Body of pancreas (tissue), 4 donors: ENCODE data around the gene PXDN. TPM values are rescaled to one million over a fixed set of nuclear protein-coding genes. Genes with fewer than 3 reads are reported as not detected.

ENCODE experiments used
- ATAC-seq: fragments of 150-250 bp; one replicate; pipeline ENCODE4 v1.9.1; 2016
- DNase-seq, 4 donors: peaks; one replicate each; pipeline ENCODE4 v3.0.0-alpha.2; 2019
- H3K27ac ChIP-seq, 4 donors: fragments of 200-600 bp; sonication (generic); 1 replicate in 3 of 4; 2 replicates in 1 of 4; pipeline versions ENCODE4 v1.5.1 to v1.6.1; 2016 to 2019; ENCODE audit warnings: mild to moderate bottlenecking in 1 of 4, mixed read lengths in 1 of 4, moderate library complexity in 1 of 4
- H3K27me3 ChIP-seq, 2 donors: fragments of 200-600 bp; sonication (generic); one replicate each; pipeline ENCODE4 v1.6.0; 2016; ENCODE audit warnings: mild to moderate bottlenecking in 1 of 2
- H3K36me3 ChIP-seq, 2 donors: fragments of 200-600 bp; sonication (generic); replicated peaks in 1 of 2; 2 replicates each; pipeline ENCODE4 v1.5.1; 2016; ENCODE audit warnings: low read depth in 2 of 2; ENCODE audit not compliant: insufficient read depth in 1 of 2
- H3K4me1 ChIP-seq: fragments of 200-600 bp; sonication (generic); one replicate; pipeline ENCODE4 v1.6.0; 2016
- H3K4me3 ChIP-seq, 2 donors: fragments of 200-600 bp; sonication (generic); 1 replicate in 1 of 2; 2 replicates in 1 of 2; pipeline ENCODE4 v1.5.1; 2016 to 2019
- H3K9me3 ChIP-seq, 3 donors: fragments of 200-600 bp; sonication (generic); 1 replicate in 2 of 3; 2 replicates in 1 of 3; pipeline ENCODE4 v1.5.1; 2016
- POLR2A ChIP-seq, 3 donors: fragments of 450-650 bp; IDR thresholded peaks; one replicate each; pipeline ENCODE4 v1.6.1; 2016; ENCODE audit warnings: antibody characterized with exemption in 3 of 3, mild to moderate bottlenecking in 2 of 3
- WGBS, 2 donors: methylation state at CpG; one replicate each; pipeline ENCODE4 v1.1.5; 2017; 5-methylcytosine and 5-hydroxymethylcytosine counted together
- intact Hi-C: fragments of 100-400 bp; cut with DNase I; formaldehyde crosslinking; loops from one replicate; pipeline ENCODE4 v1.15.1; 2023
- total RNA-seq, 2 donors: library from RNA; depleted of rRNA; stranded (reverse); fragments of >200 nt; gene quantifications; one replicate each; pipeline ENCODE4 v1.1.0, GENCODE V29; 2016
- TF ChIP-seq, protein P1 (sequence below), 7 experiments: fragments of 450-650 bp in 4 of 7; fragments of 200-600 bp in 3 of 7; sonication (generic) in 3 of 7; IDR thresholded peaks; one replicate each; pipeline ENCODE4 v1.5.1; 2016 to 2019; ENCODE audit warnings: antibody characterized with exemption in 7 of 7

Gene PXDN
- total RNA-seq, 2 donors from 2014 or later: 7.0 to 41.9 TPM

DNA sequence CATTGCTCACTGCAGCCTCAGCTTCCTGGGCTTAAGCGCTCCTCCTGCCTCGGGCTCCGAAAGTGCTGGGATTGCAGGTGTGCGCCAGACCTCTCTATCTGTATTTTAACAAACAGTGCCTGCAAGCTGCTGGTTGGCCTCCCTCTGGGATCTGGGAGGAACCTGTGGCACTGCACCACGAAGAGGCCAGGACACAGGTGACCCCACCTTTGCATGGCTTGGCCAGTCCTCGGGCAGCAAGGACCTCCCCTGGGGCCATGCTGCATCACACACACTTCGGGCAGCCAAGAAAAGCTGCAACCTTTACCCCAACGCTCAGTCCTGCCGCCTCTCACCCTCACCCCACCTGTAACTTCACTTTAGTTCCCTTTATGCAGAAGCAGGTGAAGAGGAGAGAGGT, 70.0 kb downstream of the PXDN start:
- Histone ChIP-seq H3K4me1 (no peaks in the 10 kb centered on the region), H3K27ac (no peak overlapping the region), H3K27me3 (no peaks in the 10 kb centered on the region), H3K9me3 (no peaks in the 10 kb centered on the region), H3K36me3 (no peaks in the 10 kb centered on the region), H3K4me3 (no peak overlapping the region)
- intact Hi-C loops: no loop called here
- DNase-seq (no peak), ATAC-seq (no peak)
- TF ChIP-seq POLR2A (IDR thresholded peaks at IDR 0.05): no peak
- TF ChIP-seq, protein P1, sequence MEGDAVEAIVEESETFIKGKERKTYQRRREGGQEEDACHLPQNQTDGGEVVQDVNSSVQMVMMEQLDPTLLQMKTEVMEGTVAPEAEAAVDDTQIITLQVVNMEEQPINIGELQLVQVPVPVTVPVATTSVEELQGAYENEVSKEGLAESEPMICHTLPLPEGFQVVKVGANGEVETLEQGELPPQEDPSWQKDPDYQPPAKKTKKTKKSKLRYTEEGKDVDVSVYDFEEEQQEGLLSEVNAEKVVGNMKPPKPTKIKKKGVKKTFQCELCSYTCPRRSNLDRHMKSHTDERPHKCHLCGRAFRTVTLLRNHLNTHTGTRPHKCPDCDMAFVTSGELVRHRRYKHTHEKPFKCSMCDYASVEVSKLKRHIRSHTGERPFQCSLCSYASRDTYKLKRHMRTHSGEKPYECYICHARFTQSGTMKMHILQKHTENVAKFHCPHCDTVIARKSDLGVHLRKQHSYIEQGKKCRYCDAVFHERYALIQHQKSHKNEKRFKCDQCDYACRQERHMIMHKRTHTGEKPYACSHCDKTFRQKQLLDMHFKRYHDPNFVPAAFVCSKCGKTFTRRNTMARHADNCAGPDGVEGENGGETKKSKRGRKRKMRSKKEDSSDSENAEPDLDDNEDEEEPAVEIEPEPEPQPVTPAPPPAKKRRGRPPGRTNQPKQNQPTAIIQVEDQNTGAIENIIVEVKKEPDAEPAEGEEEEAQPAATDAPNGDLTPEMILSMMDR (IDR thresholded peaks at IDR 0.05): no peak
- WGBS, 2 donors: 84 to 89% methylated on average over 7 to 9 of the region's 9 CpGs

GRCh38 chr2:1673160-1673944, 71.0 kb downstream of the PXDN start:
- Histone ChIP-seq H3K36me3 (no peaks in the 10 kb centered on the region), H3K27me3 (no peaks in the 10 kb centered on the region), H3K4me1 (no peaks in the 10 kb centered on the region), H3K9me3 (no peaks in the 10 kb centered on the region), H3K27ac (no peak overlapping the region), H3K4me3 (no peak overlapping the region)
- DNase-seq: no peak
- TF ChIP-seq, protein P1 (IDR thresholded peaks at IDR 0.05): no peak
- no peak for TF ChIP-seq POLR2A (IDR thresholded peaks at IDR 0.05)
- 91 to 93% methylated on average over 18 of the region's 18 CpGs for WGBS, 2 donors
- no peak for ATAC-seq
- intact Hi-C loops: no loop called here

DNA sequence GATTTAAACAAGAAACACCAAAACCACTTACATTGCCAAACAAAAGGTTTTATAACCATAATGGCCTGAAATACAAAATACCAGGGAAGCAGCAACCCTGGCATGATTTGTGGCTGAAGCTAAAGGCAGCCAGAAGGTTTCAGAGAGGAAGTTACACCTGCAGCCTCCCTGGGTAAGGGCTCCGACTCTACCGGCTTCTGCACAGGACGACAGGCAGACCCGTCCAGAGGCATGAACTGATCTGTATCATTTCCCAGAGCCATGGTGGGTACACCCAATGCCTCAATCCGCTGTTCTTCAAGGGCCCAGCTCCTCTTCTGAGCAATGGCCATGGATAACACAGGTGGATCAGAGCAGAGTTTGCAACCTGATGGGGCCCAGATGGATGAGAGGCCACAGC, 71.6 kb downstream of the PXDN start:
- Histone ChIP-seq H3K36me3 (no peaks in the 10 kb centered on the region), H3K27ac (no peak overlapping the region), H3K4me3 (no peak overlapping the region), H3K9me3 (no peaks in the 10 kb centered on the region), H3K27me3 (no peaks in the 10 kb centered on the region), H3K4me1 (no peaks in the 10 kb centered on the region)
- ATAC-seq (no peak), DNase-seq (no peak)
- WGBS, 2 donors: 63 to 96% methylated on average over 5 of the region's 5 CpGs
- intact Hi-C loops: no loop called here
- TF ChIP-seq, protein P1 (IDR thresholded peaks at IDR 0.05): no peak
- no peak for TF ChIP-seq POLR2A (IDR thresholded peaks at IDR 0.05)

DNA sequence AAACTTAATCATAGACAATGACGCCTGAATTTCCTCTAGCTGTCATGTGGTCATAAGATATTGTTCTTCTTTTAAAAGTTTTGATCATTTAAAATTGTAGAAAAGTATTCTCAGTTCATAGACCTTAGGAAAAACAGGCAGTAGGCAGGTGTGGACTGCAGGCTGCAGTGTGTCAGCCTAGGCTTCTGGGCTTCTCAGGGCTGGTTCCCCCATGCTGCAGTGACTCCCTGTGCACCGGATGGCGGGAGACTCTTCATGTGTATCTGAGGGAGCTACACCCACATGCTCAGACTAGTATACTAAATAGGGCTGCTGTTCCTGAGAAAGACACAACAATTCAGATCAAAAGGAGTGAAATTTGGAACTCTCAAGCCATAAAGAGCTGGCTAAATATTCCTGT, 72.4 kb downstream of the PXDN start:
- no peak for TF ChIP-seq POLR2A (IDR thresholded peaks at IDR 0.05)
- TF ChIP-seq, protein P1 (IDR thresholded peaks at IDR 0.05): no peak
- ATAC-seq: no peak
- no peak for DNase-seq
- intact Hi-C loops: no loop called here
- Histone ChIP-seq H3K4me3 (no peak overlapping the region), H3K27ac (no peak overlapping the region), H3K36me3 (no peaks in the 10 kb centered on the region), H3K27me3 (no peaks in the 10 kb centered on the region), H3K4me1 (no peaks in the 10 kb centered on the region), H3K9me3 (no peaks in the 10 kb centered on the region)
- 88 to 89% methylated on average over 3 of the region's 3 CpGs for WGBS, 2 donors

DNA sequence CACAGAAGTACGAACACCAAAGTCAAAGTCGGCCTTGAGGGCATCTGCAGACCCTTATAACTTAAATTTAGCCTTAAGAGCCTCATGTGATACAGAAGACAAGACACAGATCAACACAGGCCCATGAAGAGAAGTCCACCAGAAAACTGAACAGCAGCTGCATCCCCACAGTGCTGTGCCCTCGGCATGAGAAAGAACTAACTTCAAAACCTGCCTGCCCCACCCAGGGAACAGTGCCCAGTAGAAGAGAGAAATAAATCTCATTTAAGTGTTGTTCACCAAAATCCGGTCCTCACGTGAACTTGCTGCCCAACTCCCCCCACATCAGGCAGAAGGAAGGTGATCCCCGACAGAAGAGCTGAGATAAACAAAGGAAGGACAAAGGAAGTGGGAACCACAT, 73.7 kb downstream of the PXDN start:
- TF ChIP-seq, protein P1 (IDR thresholded peaks at IDR 0.05): no peak
- TF ChIP-seq POLR2A (IDR thresholded peaks at IDR 0.05): no peak
- Histone ChIP-seq H3K9me3 (no peaks in the 10 kb centered on the region), H3K27me3 (no peaks in the 10 kb centered on the region), H3K4me3 (no peak overlapping the region), H3K4me1 (no peaks in the 10 kb centered on the region), H3K27ac (no peak overlapping the region), H3K36me3 (no peaks in the 10 kb centered on the region)
- ATAC-seq: no peak
- no peak for DNase-seq
- intact Hi-C loops: no loop called here
- 76 to 79% methylated on average over 6 of the region's 6 CpGs for WGBS, 2 donors
